Ascending aorta (tissue), 2 donors: Measurements from ENCODE around the gene LGMN. TPM values are rescaled to one million over a fixed set of nuclear protein-coding genes. Genes with fewer than 3 reads are reported as not detected.
A peak's percentile ranks its signal among the peaks of the same experiment; 100 is the strongest.

Experiments
- DNase-seq, 2 donors: peaks; one replicate each; pipeline ENCODE4 v3.0.0-alpha.2; 2019; ENCODE audit warnings: low spot score in 2 of 2
- H3K27ac ChIP-seq, 2 donors: fragments of 200-600 bp; sonication (generic); one replicate each; pipeline ENCODE4 v1.5.1; 2016 to 2017; ENCODE audit warnings: mild to moderate bottlenecking in 1 of 2
- H3K27me3 ChIP-seq: fragments of 200-600 bp; sonication (generic); one replicate; pipeline ENCODE4 v1.5.1; 2017
- H3K36me3 ChIP-seq, 2 donors: fragments of 200-600 bp; sonication (generic); one replicate each; pipeline ENCODE4 v1.5.1; 2016
- H3K4me1 ChIP-seq, 2 donors: fragments of 200-600 bp; sonication (generic); one replicate each; pipeline ENCODE4 v1.5.1; 2016 to 2017; ENCODE audit warnings: mild to moderate bottlenecking in 1 of 2
- H3K4me3 ChIP-seq, 2 donors: fragments of 200-600 bp; sonication (generic); one replicate each; pipeline ENCODE4 v1.5.1; 2016 to 2017; ENCODE audit warnings: mild to moderate bottlenecking in 1 of 2
- H3K9me3 ChIP-seq, 2 donors: fragments of 200-600 bp; sonication (generic); one replicate each; pipeline ENCODE4 v1.5.1; 2016
- CTCF ChIP-seq, 3 experiments: fragments of 200-600 bp in 2 of 3; fragments of 450-650 bp in 1 of 3; sonication (generic) in 2 of 3; IDR thresholded peaks; one replicate each; pipeline ENCODE4 v1.5.1; 2016 to 2019; ENCODE audit warnings: antibody characterized with exemption in 3 of 3, mild to moderate bottlenecking in 1 of 3, moderate library complexity in 1 of 3
- intact Hi-C: fragments of 100-400 bp; cut with DNase I; formaldehyde crosslinking; loops from one replicate; pipeline ENCODE4 v1.15.1; 2023
- total RNA-seq: library from RNA; depleted of rRNA; stranded (reverse); fragments of >200 nt; gene quantifications from one replicate; pipeline ENCODE4 v1.1.0, GENCODE V29; 2016

The LGMN gene
- total RNA-seq, 1 donor from 2014 or later = 76.7 TPM

GRCh38 chr14:92663049-92663448 lies 85.4 kb downstream of the LGMN start:
- no peak for DNase-seq
- Histone ChIP-seq H3K4me3 (no peak overlapping the region), H3K9me3 (no peaks in the 10 kb centered on the region), H3K27ac (no peak overlapping the region), H3K4me1 (no peaks in the 10 kb centered on the region), H3K36me3 (peaks cover 33 to 51% of the 10 kb centered on the region in 2 donors), H3K27me3 (no peaks in the 10 kb centered on the region)
- intact Hi-C loops = no loop called here
- no peak for TF ChIP-seq CTCF (IDR thresholded peaks at IDR 0.05)

DNA sequence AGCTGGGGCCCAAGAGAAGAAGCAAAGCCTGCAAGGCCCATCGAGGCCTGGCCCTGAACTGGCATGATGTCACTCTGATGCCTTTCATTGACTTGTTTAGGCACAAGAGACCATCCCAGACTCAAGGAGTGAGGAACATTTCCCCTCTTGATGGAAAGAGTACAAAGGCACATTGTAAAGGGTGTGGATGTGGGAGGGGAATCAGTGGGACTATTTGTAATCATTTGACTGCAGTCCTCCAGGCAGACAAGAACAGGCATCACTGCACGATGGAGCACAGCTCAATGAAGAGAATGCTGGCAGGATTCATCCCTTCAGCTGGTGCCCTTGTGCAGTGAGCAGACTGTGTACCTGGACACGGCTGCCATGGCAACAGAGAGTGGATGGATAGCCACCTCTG lies 87.9 kb downstream of the LGMN start:
- Histone ChIP-seq H3K27me3 (no peaks in the 10 kb centered on the region), H3K36me3 (peaks cover 26 to 33% of the 10 kb centered on the region in 2 donors), H3K4me3 (no peak overlapping the region), H3K9me3 (no peaks in the 10 kb centered on the region), H3K4me1 (no peaks in the 10 kb centered on the region), H3K27ac (peak overlapping the region in 1 of 2 donors; percentile 52)
- no peak for DNase-seq
- no peak for TF ChIP-seq CTCF (IDR thresholded peaks at IDR 0.05)
- intact Hi-C loops = no loop called here

GRCh38 chr14:92659765-92660561 lies 88.5 kb downstream of the LGMN start:
- peaks cover 26 to 33% of the 10 kb centered on the region in 2 donors for H3K36me3 ChIP-seq
- intact Hi-C loops = no loop called here
- DNase-seq = peak; percentile 61 to 79

DNA sequence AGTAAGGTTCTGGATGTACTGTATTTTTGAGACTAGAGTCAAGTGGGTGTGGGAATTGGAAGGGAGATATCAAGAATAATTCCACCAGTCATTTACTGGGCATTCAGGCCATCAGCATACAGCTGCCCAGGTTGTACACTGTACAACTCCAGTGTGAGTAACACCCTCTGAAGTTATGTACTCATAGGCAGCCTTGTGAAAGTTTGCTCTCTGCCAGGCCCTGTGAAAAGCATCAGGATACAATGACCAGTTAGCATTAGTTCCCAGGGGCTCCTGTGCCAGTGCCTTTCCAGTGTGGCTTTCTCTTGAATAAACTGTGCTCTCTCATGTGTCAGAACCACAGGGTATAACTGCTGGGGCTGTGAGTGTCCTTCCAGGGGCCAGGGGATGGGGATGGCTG lies 89.7 kb downstream of the LGMN start:
- peaks cover 26 to 35% of the 10 kb centered on the region in 2 donors for H3K36me3 ChIP-seq
- H3K4me1 ChIP-seq = no peaks in the 10 kb centered on the region
- H3K27ac ChIP-seq = no peak overlapping the region
- no peak overlapping the region for H3K4me3 ChIP-seq
- H3K27me3 ChIP-seq = no peaks in the 10 kb centered on the region
- intact Hi-C loops = no loop called here
- TF ChIP-seq CTCF (IDR thresholded peaks at IDR 0.05) = no peak
- H3K9me3 ChIP-seq = no peaks in the 10 kb centered on the region
- no peak for DNase-seq

More at GRCh38 chr14:92659765-92660561, 88.5 kb downstream of the LGMN start:
- no peaks in the 10 kb centered on the region for H3K27me3 ChIP-seq
- peak overlapping the region; percentile 8 to 52 for H3K27ac ChIP-seq
- no peaks in the 10 kb centered on the region for H3K9me3 ChIP-seq
- H3K4me1 ChIP-seq = no peaks in the 10 kb centered on the region
- H3K4me3 ChIP-seq = no peak overlapping the region
- no peak for TF ChIP-seq CTCF (IDR thresholded peaks at IDR 0.05)

DNA sequence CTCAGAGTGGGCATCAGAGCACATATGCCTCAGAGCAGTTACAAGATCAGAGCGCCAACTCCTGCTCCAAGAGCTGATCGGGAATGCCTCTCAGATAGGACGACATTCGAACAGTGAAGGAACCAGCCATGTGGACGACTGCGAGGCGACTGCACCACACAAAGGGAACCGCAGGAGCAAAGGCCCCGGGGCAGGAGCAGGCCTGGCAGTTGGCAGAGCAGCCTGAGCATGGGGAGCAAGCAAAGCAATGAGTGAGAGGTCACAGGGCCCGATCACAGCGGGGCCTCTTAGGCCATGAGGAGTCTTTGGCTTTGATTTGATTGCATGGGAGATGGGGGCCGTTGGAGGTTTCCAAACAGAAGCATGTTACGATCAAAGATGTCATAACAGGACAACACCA lies 90.3 kb downstream of the LGMN start:
- no peak for TF ChIP-seq CTCF (IDR thresholded peaks at IDR 0.05)
- no peak for DNase-seq
- H3K27ac ChIP-seq = peak overlapping the region in 1 of 2 donors; percentile 52
- no peak overlapping the region for H3K4me3 ChIP-seq
- intact Hi-C loops = no loop called here
- H3K4me1 ChIP-seq = no peaks in the 10 kb centered on the region
- no peaks in the 10 kb centered on the region for H3K27me3 ChIP-seq
- H3K36me3 ChIP-seq = peaks cover 26 to 36% of the 10 kb centered on the region in 2 donors
- no peaks in the 10 kb centered on the region for H3K9me3 ChIP-seq
